Naive thymus-derived CD4-positive, alpha-beta T cell (primary cell): ENCODE measurements around the gene SH3D21. TPM values are rescaled to one million over a fixed set of nuclear protein-coding genes. Genes with fewer than 3 reads are reported as not detected.

Source experiments
- ATAC-seq: fragments of 150-1000 bp; cut with Tn5 transposase; 2 replicates; pipeline ENCODE4 v1.10.0; 2021; ENCODE audit warnings: mild to moderate bottlenecking, moderate library complexity
- CTCF ChIA-PET: fragments of 350-600 bp; sonication (Branson Sonifier 250); formaldehyde crosslinking; loops from one replicate; lab custom pipeline; 2021; ENCODE audit warnings: antibody characterized with exemption; lab: Charles Lee
- POLR2A ChIA-PET: fragments of 350-600 bp; sonication (Branson Sonifier 250); formaldehyde crosslinking; loops from one replicate; lab custom pipeline; 2021; ENCODE audit warnings: antibody characterized with exemption, inconsistent platforms; lab: Charles Lee
- DNase-seq, 9 donors: peaks; one replicate each; pipeline versions ENCODE4 v3.0.0 to v3.0.0-alpha.2; 2020 to 2022; ENCODE audit warnings: mixed read lengths in 1 of 9
- H3K27ac ChIP-seq: one replicate; pipeline ENCODE4 v1.7.0; 2013; ENCODE audit warnings: mild to moderate bottlenecking, low read depth, low read length, moderate library complexity
- H3K27me3 ChIP-seq, 2 donors: one replicate each; pipeline ENCODE4 v1.7.0; 2013; ENCODE audit warnings: low read length in 2 of 2, mild to moderate bottlenecking in 2 of 2, moderate library complexity in 2 of 2; ENCODE audit not compliant: control insufficient read depth in 2 of 2, insufficient read depth in 2 of 2
- H3K36me3 ChIP-seq, 3 experiments: 1 replicate in 2 of 3; 2 replicates in 1 of 3; pipeline ENCODE4 v1.7.0; 2013; ENCODE audit warnings: low read length in 3 of 3, mild to moderate bottlenecking in 3 of 3, moderate library complexity in 1 of 3; ENCODE audit not compliant: insufficient read depth in 3 of 3, control insufficient read depth in 2 of 3
- H3K4me1 ChIP-seq, 2 donors: one replicate each; pipeline ENCODE4 v1.7.0; 2013; ENCODE audit warnings: low read length in 2 of 2, mild to moderate bottlenecking in 2 of 2, moderate library complexity in 1 of 2; ENCODE audit not compliant: control insufficient read depth in 2 of 2, insufficient read depth in 2 of 2
- H3K4me3 ChIP-seq: 2 replicates; pipeline ENCODE4 v1.7.0; 2013; ENCODE audit warnings: mild to moderate bottlenecking, low read length
- H3K9me3 ChIP-seq, 3 experiments: 1 replicate in 2 of 3; 2 replicates in 1 of 3; pipeline ENCODE4 v1.7.0; 2013; ENCODE audit warnings: low read length in 3 of 3; ENCODE audit not compliant: control insufficient read depth in 2 of 3
- H3K27ac Mint-ChIP-seq, 9 donors: one replicate each; pipeline ENCODE4 v1.8.0; 2020 to 2022; ENCODE audit warnings: mixed read lengths in 9 of 9, mild to moderate bottlenecking in 8 of 9, moderate library complexity in 5 of 9, inconsistent platforms in 2 of 9
- H3K27me3 Mint-ChIP-seq, 5 donors: one replicate each; pipeline ENCODE4 v1.8.0; 2021 to 2022; ENCODE audit warnings: mixed read lengths in 5 of 5, mild to moderate bottlenecking in 1 of 5
- H3K36me3 Mint-ChIP-seq, 5 donors: one replicate each; pipeline ENCODE4 v1.8.0; 2020 to 2022; ENCODE audit warnings: mixed read lengths in 5 of 5, mild to moderate bottlenecking in 3 of 5, inconsistent platforms in 1 of 5
- H3K4me1 Mint-ChIP-seq, 7 donors: one replicate each; pipeline ENCODE4 v1.8.0; 2020 to 2022; ENCODE audit warnings: mixed read lengths in 7 of 7, mild to moderate bottlenecking in 3 of 7, inconsistent platforms in 1 of 7
- H3K4me3 Mint-ChIP-seq, 10 donors: one replicate each; pipeline ENCODE4 v1.8.0; 2020 to 2022; ENCODE audit warnings: mild to moderate bottlenecking in 10 of 10, mixed read lengths in 10 of 10, moderate library complexity in 6 of 10, inconsistent platforms in 2 of 10
- H3K9me3 Mint-ChIP-seq, 11 donors: one replicate each; pipeline ENCODE4 v1.8.0; 2020 to 2022; ENCODE audit warnings: mixed read lengths in 11 of 11, mild to moderate bottlenecking in 4 of 11, inconsistent platforms in 1 of 11, moderate library complexity in 1 of 11
- intact Hi-C, 2 donors: fragments of 100-400 bp; cut with micrococcal nuclease; formaldehyde crosslinking; loops; one replicate each; pipeline ENCODE4 v1.15.1; 2023
- polyA plus RNA-seq, 2 donors: library from polyadenylated mRNA; unstranded; fragments of 300-500 nt; fragmentation: Illumina TruSeq; gene quantifications; one replicate each; pipeline ENCODE4 v1.2.3, GENCODE V29; 2021
- total RNA-seq, 6 experiments: library from RNA in 5 of 6; stranded (reverse) in 5 of 6; gene quantifications; 1 replicate in 5 of 6; 2 replicates in 1 of 6; pipeline ENCODE4 v1.2.3 and lab custom pipeline; 2021 to 2026

Gene SH3D21
- total and polyA plus RNA-seq, 7 experiments from 2014 or later, result 0.17 to 21.7 (median 3.0) TPM

- Histone ChIP-seq H3K27ac (no peak overlapping the region), H3K4me1 (peaks cover 0 to 6% of the 10 kb centered on the region in 2 donors), H3K9me3 (no peaks in the 10 kb centered on the region), H3K27me3 (no peaks in the 10 kb centered on the region), H3K4me3 (no peak overlapping the region), H3K36me3 (peaks cover 3 to 44% (median 15%) of the 10 kb centered on the region in 3 experiments)
- ChIA-PET POLR2A (interaction anchor here (0.6 to 0.7 kb wide), 2 partner anchors 732 to 1660 kb away, joined by 3 to 5 read pairs; no protein-coding TSS in a partner anchor), CTCF (interaction anchor here (1.0 kb wide), 1 partner anchor 108 kb away, joined by 3 read pairs; no protein-coding TSS in a partner anchor)
- peaks cover 6 to 38% (median 13%) of the 10 kb centered on the region in 7 donors for H3K4me1 Mint-ChIP-seq
- peaks cover 4 to 28% (median 17%) of the 10 kb centered on the region in 5 donors for H3K36me3 Mint-ChIP-seq
- intact Hi-C loops, result no loop called here
- no peak for ATAC-seq
- no peaks in the 10 kb centered on the region for H3K27me3 Mint-ChIP-seq
- peaks cover 0 to 2% (median 0%) of the 10 kb centered on the region in 11 donors for H3K9me3 Mint-ChIP-seq
- no peak for DNase-seq
- H3K27ac Mint-ChIP-seq, result peak overlapping the region in 2 of 9 donors; percentile 43 to 59
- H3K4me3 Mint-ChIP-seq, result no peak overlapping the region
Observed at GRCh38 chr1:36304521-36304920, 1.6 kb upstream of the SH3D21 start.

GRCh38 chr1:36304970-36305914 is 926 bp upstream of the SH3D21 start:
- peaks cover 0 to 6% of the 10 kb centered on the region in 2 donors for H3K4me1 ChIP-seq
- peaks cover 6 to 40% (median 13%) of the 10 kb centered on the region in 7 donors for H3K4me1 Mint-ChIP-seq
- H3K27ac Mint-ChIP-seq, result peak overlapping the region; percentile 28 to 85 (median 45)
- H3K4me3 Mint-ChIP-seq, result peak overlapping the region; percentile 67 to 98 (median 96)
- DNase-seq (peak in 2 of 9 donors; percentile 8 to 37), ATAC-seq (no peak)
- no peaks in the 10 kb centered on the region for H3K9me3 ChIP-seq
- intact Hi-C loops, result no loop called here
- POLR2A ChIA-PET, result interaction anchor here (1.0 to 3.2 kb wide), 5 partner anchors 55 to 159 kb away, joined by 3 to 17 read pairs (median 11); partner anchors contain the start of genes LSM10, MRPS15 and THRAP3
- CTCF ChIA-PET, result interaction anchor here (0.8 to 1.5 kb wide), 4 partner anchors 37 to 107 kb away, joined by 3 read pairs; no protein-coding TSS in a partner anchor
- no peaks in the 10 kb centered on the region for H3K27me3 ChIP-seq
- peak overlapping the region; percentile 81 for H3K27ac ChIP-seq
- no peaks in the 10 kb centered on the region for H3K27me3 Mint-ChIP-seq
- H3K9me3 Mint-ChIP-seq, result peaks cover 0 to 2% (median 0%) of the 10 kb centered on the region in 11 donors
- no peak overlapping the region for H3K4me3 ChIP-seq
- H3K36me3 ChIP-seq, result peaks cover 3 to 37% (median 14%) of the 10 kb centered on the region in 3 experiments
- peaks cover 4 to 26% (median 17%) of the 10 kb centered on the region in 5 donors for H3K36me3 Mint-ChIP-seq

- DNase-seq (no peak), ATAC-seq (no peak)
- peaks cover 3 to 31% (median 9%) of the 10 kb centered on the region in 3 experiments for H3K36me3 ChIP-seq
- Mint-ChIP-seq H3K9me3 (peaks cover 0 to 3% (median 0%) of the 10 kb centered on the region in 11 donors), H3K27ac (peak overlapping the region in 5 of 9 donors; percentile 28 to 78 (median 36)), H3K4me1 (peaks cover 6 to 39% (median 13%) of the 10 kb centered on the region in 7 donors), H3K36me3 (peaks cover 0 to 26% (median 13%) of the 10 kb centered on the region in 5 donors), H3K4me3 (peak overlapping the region; percentile 67 to 98 (median 96)), H3K27me3 (no peaks in the 10 kb centered on the region)
- H3K27me3 ChIP-seq, result no peaks in the 10 kb centered on the region
- H3K4me3 ChIP-seq, result no peak overlapping the region
- peaks cover 0 to 6% of the 10 kb centered on the region in 2 donors for H3K4me1 ChIP-seq
- ChIA-PET CTCF (interaction anchor here (0.8 to 1.5 kb wide), 4 partner anchors 20 to 81 kb away, joined by 3 to 5 read pairs (median 3); no protein-coding TSS in a partner anchor), POLR2A (interaction anchor here (0.8 to 3.2 kb wide), 8 partner anchors 14 to 158 kb away, joined by 3 to 17 read pairs (median 5); partner anchors contain the start of genes LSM10, MRPS15 and THRAP3)
- peak overlapping the region; percentile 81 for H3K27ac ChIP-seq
- intact Hi-C loops, result loop anchor here (1.0 to 2.0 kb wide), 7 partner anchors 15 to 157 kb away; partner anchors contain the start of genes THRAP3 (in 2 of the 2) and TRAPPC3 (in 1 of the 2)
- H3K9me3 ChIP-seq, result no peaks in the 10 kb centered on the region
Observed at GRCh38 chr1:36305915-36306209, 306 bp upstream of the SH3D21 start.

- H3K4me1 Mint-ChIP-seq, result peaks cover 6 to 39% (median 13%) of the 10 kb centered on the region in 7 donors
- Histone ChIP-seq H3K36me3 (peaks cover 0 to 20% (median under 1%) of the 10 kb centered on the region in 3 experiments), H3K4me1 (peaks cover 0 to 6% of the 10 kb centered on the region in 2 donors), H3K27ac (peak overlapping the region; percentile 81), H3K27me3 (no peaks in the 10 kb centered on the region), H3K4me3 (peak overlapping the region; percentile 87), H3K9me3 (no peaks in the 10 kb centered on the region)
- CTCF ChIA-PET, result interaction anchor here (0.6 to 1.5 kb wide), 5 partner anchors 18 to 60 kb away, joined by 3 read pairs; no protein-coding TSS in a partner anchor
- peaks cover 0 to 3% (median 0%) of the 10 kb centered on the region in 11 donors for H3K9me3 Mint-ChIP-seq
- POLR2A ChIA-PET, result interaction anchor here (0.6 to 3.2 kb wide), 11 partner anchors 12 to 153 kb away, joined by 3 to 17 read pairs (median 4); partner anchors contain the start of gene THRAP3
- H3K4me3 Mint-ChIP-seq, result peak overlapping the region; percentile 87 to 98 (median 96)
- H3K36me3 Mint-ChIP-seq, result peaks cover 0 to 21% (median 7%) of the 10 kb centered on the region in 5 donors
- DNase-seq, result peak; percentile 90 to 96 (median 93)
- intact Hi-C loops, result loop anchor here (1.0 to 2.0 kb wide), 8 partner anchors 13 to 158 kb away; partner anchors contain the start of genes THRAP3 (in 2 of the 2) and TRAPPC3 (in 2 of the 2)
- peak overlapping the region; percentile 70 to 97 (median 87) for H3K27ac Mint-ChIP-seq
- H3K27me3 Mint-ChIP-seq, result no peaks in the 10 kb centered on the region
- peak; percentile 99 for ATAC-seq
Observed at GRCh38 chr1:36306902-36307456, 811 bp downstream of the SH3D21 start.

- no peak for DNase-seq
- no peaks in the 10 kb centered on the region for H3K27me3 ChIP-seq
- peaks cover 6 to 39% (median 13%) of the 10 kb centered on the region in 7 donors for H3K4me1 Mint-ChIP-seq
- ChIA-PET CTCF (interaction anchor here (1.2 to 1.5 kb wide), 2 partner anchors 19 to 53 kb away, joined by 3 read pairs; no protein-coding TSS in a partner anchor), POLR2A (interaction anchor here (1.0 to 3.2 kb wide), 6 partner anchors 14 to 150 kb away, joined by 3 to 17 read pairs (median 8); partner anchors contain the start of gene THRAP3)
- H3K27me3 Mint-ChIP-seq, result no peaks in the 10 kb centered on the region
- H3K36me3 ChIP-seq, result peaks cover 0 to 12% (median 0%) of the 10 kb centered on the region in 3 experiments
- peaks cover 0 to 3% (median 0%) of the 10 kb centered on the region in 11 donors for H3K9me3 Mint-ChIP-seq
- peaks cover 0 to 19% (median 7%) of the 10 kb centered on the region in 5 donors for H3K36me3 Mint-ChIP-seq
- peak overlapping the region; percentile 32 to 98 (median 96) for H3K4me3 Mint-ChIP-seq
- no peak overlapping the region for H3K27ac ChIP-seq
- peak overlapping the region; percentile 87 for H3K4me3 ChIP-seq
- no peak for ATAC-seq
- H3K27ac Mint-ChIP-seq, result peak overlapping the region in 4 of 9 donors; percentile 70 to 94 (median 79)
- intact Hi-C loops, result loop anchor here (1.0 to 2.0 kb wide), 5 partner anchors 13 to 158 kb away; partner anchors contain the start of gene TRAPPC3 (in 1 of the 2)
- H3K4me1 ChIP-seq, result peaks cover 0 to 6% of the 10 kb centered on the region in 2 donors
- no peaks in the 10 kb centered on the region for H3K9me3 ChIP-seq
Observed at GRCh38 chr1:36307601-36308330, 1.6 kb downstream of the SH3D21 start.
